H1 (cell line): Measurements from ENCODE around the gene CUTA. TPM values are rescaled to one million over a fixed set of nuclear protein-coding genes. Genes with fewer than 3 reads are reported as not detected.

ENCODE experiments used
- CTCF ChIA-PET: fragments of 300-600 bp; sonication (Branson Sonifier 250); formaldehyde crosslinking; loops from one replicate; lab custom pipeline; 2021; ENCODE audit not compliant: partially characterized antibody; lab: Charles Lee
- POLR2A ChIA-PET: fragments of 300-600 bp; sonication (Branson Sonifier 250); formaldehyde crosslinking; loops from one replicate; lab custom pipeline; 2021; ENCODE audit warnings: inconsistent platforms; ENCODE audit not compliant: partially characterized antibody; lab: Charles Lee
- DNase-seq, 2 experiments: peaks; one replicate each; pipeline versions ENCODE4 v3.0.0 to v3.0.0-alpha.2; 2010 to 2022; ENCODE audit warnings: low spot score in 2 of 2, low read depth in 1 of 2, mixed read lengths in 1 of 2
- FAIRE-seq: peaks from 2 replicates; lab custom pipeline; 2011; peaks lifted over from hg19 to GRCh38; lab: Jason Lieb, UNC
- H2AFZ ChIP-seq: 2 replicates; pipeline ENCODE4 v1.8.1; 2012; ENCODE audit warnings: low read length, inconsistent platforms
- H2AK5ac ChIP-seq: 2 replicates; pipeline ENCODE4 v1.6.1; 2013; ENCODE audit warnings: low read depth, low read length
- H2BK120ac ChIP-seq: replicated peaks from 2 replicates; pipeline ENCODE3; 2013; ENCODE audit warnings: low read depth, low read length, inconsistent platforms
- H2BK12ac ChIP-seq: 2 replicates; pipeline ENCODE4 v1.6.1; 2013; ENCODE audit warnings: low read depth, low read length
- H2BK15ac ChIP-seq: 2 replicates; pipeline ENCODE4 v1.6.1; 2013; ENCODE audit warnings: low read length
- H2BK20ac ChIP-seq: 2 replicates; pipeline ENCODE4 v1.6.1; 2013; ENCODE audit warnings: low read length
- H2BK5ac ChIP-seq: 2 replicates; pipeline ENCODE4 v1.6.1; 2013; ENCODE audit warnings: low read depth, low read length
- H3K14ac ChIP-seq: 2 replicates; pipeline ENCODE4 v1.6.1; 2013; ENCODE audit warnings: inconsistent platforms; ENCODE audit not compliant: insufficient read length
- H3K18ac ChIP-seq: 2 replicates; pipeline ENCODE4 v1.6.1; 2013; ENCODE audit warnings: low read length; ENCODE audit errors: extremely low read depth
- H3K23ac ChIP-seq: 2 replicates; pipeline ENCODE4 v1.6.1; 2013; ENCODE audit warnings: inconsistent platforms; ENCODE audit not compliant: insufficient read length
- H3K23me2 ChIP-seq: 2 replicates; pipeline ENCODE4 v1.6.1; 2013; ENCODE audit warnings: low read depth, low read length
- H3K27ac ChIP-seq: 2 replicates; pipeline ENCODE4 v1.6.1; 2011; ENCODE audit warnings: low read depth, low read length, inconsistent platforms
- H3K27me3 ChIP-seq, 4 experiments: replicated peaks in 1 of 4; 1 replicate in 1 of 4; 2 replicates in 3 of 4; pipeline versions ENCODE4 v1.6.1 to v1.8.1; 2011 to 2013; ENCODE audit warnings: low read length in 3 of 4, mild to moderate bottlenecking in 3 of 4, inconsistent platforms in 2 of 4, mixed read lengths in 2 of 4, moderate library complexity in 1 of 4; ENCODE audit not compliant: control insufficient read depth in 3 of 4, insufficient read depth in 3 of 4; ENCODE audit errors: extremely low read depth in 1 of 4
- H3K36me3 ChIP-seq, 4 experiments: 2 replicates each; pipeline versions ENCODE4 v1.6.1 to v1.8.1; 2011 to 2013; ENCODE audit warnings: mild to moderate bottlenecking in 4 of 4, low read length in 3 of 4, moderate library complexity in 2 of 4, control low read depth in 1 of 4, inconsistent platforms in 1 of 4; ENCODE audit not compliant: insufficient read depth in 4 of 4, control insufficient read depth in 2 of 4
- H3K4ac ChIP-seq: replicated peaks from 2 replicates; pipeline ENCODE3; 2013; ENCODE audit warnings: low read length, low read depth, mixed read lengths, inconsistent platforms; ENCODE audit not compliant: insufficient read length
- H3K4me1 ChIP-seq, 4 experiments: replicated peaks in 1 of 4; 1 replicate in 1 of 4; 2 replicates in 3 of 4; pipeline versions ENCODE4 v1.6.1 to v1.8.1; 2011 to 2013; ENCODE audit warnings: low read length in 3 of 4, inconsistent platforms in 2 of 4, mixed read lengths in 1 of 4; ENCODE audit not compliant: insufficient read depth in 4 of 4, control insufficient read depth in 3 of 4
- H3K4me2 ChIP-seq, 2 experiments: 2 replicates each; pipeline versions ENCODE4 v1.6.1 to v1.8.1; 2011 to 2013; ENCODE audit warnings: low read depth in 2 of 2, low read length in 2 of 2, control low read depth in 1 of 2, inconsistent platforms in 1 of 2, mild to moderate bottlenecking in 1 of 2; ENCODE audit not compliant: insufficient read depth in 1 of 2
- H3K4me3 ChIP-seq, 4 experiments: fragments of 200-600, 300-600 bp in 1 of 4; sonication (generic), shearing (Covaris generic), sonication (Bioruptor Twin) in 1 of 4; 2 replicates each; pipeline versions ENCODE4 v1.5.1 to v1.8.1; 2011 to 2016; ENCODE audit warnings: low read length in 4 of 4, low read depth in 3 of 4, control low read depth in 2 of 4, inconsistent platforms in 2 of 4, mild to moderate bottlenecking in 2 of 4, mixed read lengths in 1 of 4, moderate library complexity in 1 of 4; ENCODE audit not compliant: insufficient read depth in 2 of 4; ENCODE audit errors: extremely low read depth in 1 of 4
- H3K56ac ChIP-seq: replicated peaks from 2 replicates; pipeline ENCODE3; 2013; ENCODE audit warnings: low read depth, mild to moderate bottlenecking, mixed read lengths, low read length, inconsistent platforms; ENCODE audit not compliant: insufficient read length
- H3K79me1 ChIP-seq: 2 replicates; pipeline ENCODE4 v1.6.1; 2013; ENCODE audit warnings: low read depth, low read length, control low read depth
- H3K79me2 ChIP-seq, 2 experiments: 2 replicates each; pipeline versions ENCODE4 v1.6.1 to v1.8.1; 2012 to 2013; ENCODE audit warnings: low read length in 2 of 2, mild to moderate bottlenecking in 2 of 2, inconsistent platforms in 1 of 2; ENCODE audit not compliant: insufficient read depth in 2 of 2, control insufficient read depth in 1 of 2
- H3K9ac ChIP-seq, 4 experiments: replicated peaks in 1 of 4; 1 replicate in 1 of 4; 2 replicates in 3 of 4; pipeline versions ENCODE4 v1.6.1 to v1.8.1; 2011 to 2013; ENCODE audit warnings: low read depth in 3 of 4, low read length in 3 of 4, control low read depth in 2 of 4, mild to moderate bottlenecking in 2 of 4, moderate library complexity in 2 of 4, inconsistent platforms in 1 of 4; ENCODE audit errors: extremely low read depth in 1 of 4
- H3K9me3 ChIP-seq, 2 experiments: 2 replicates each; pipeline versions ENCODE4 v1.6.1 to v1.8.1; 2012 to 2013; ENCODE audit warnings: mild to moderate bottlenecking in 2 of 2, moderate library complexity in 2 of 2, control low read depth in 1 of 2, inconsistent platforms in 1 of 2, low read depth in 1 of 2, low read length in 1 of 2, mixed read lengths in 1 of 2; ENCODE audit not compliant: insufficient read depth in 2 of 2
- H4K20me1 ChIP-seq, 2 experiments: replicated peaks in 1 of 2; 2 replicates each; pipeline versions ENCODE3 to v1.8.1; 2011 to 2013; ENCODE audit warnings: inconsistent platforms in 2 of 2, low read length in 2 of 2, mild to moderate bottlenecking in 1 of 2; ENCODE audit not compliant: insufficient read depth in 2 of 2, control insufficient read depth in 1 of 2
- H4K5ac ChIP-seq: 2 replicates; pipeline ENCODE4 v1.6.1; 2013; ENCODE audit warnings: low read length, low read depth, mixed read lengths, inconsistent platforms; ENCODE audit not compliant: insufficient read length
- H4K8ac ChIP-seq: 2 replicates; pipeline ENCODE4 v1.8.0; 2013; ENCODE audit warnings: mild to moderate bottlenecking, moderate library complexity, low read length, inconsistent platforms; ENCODE audit not compliant: insufficient read depth; ENCODE audit errors: extremely low read depth
- H4K91ac ChIP-seq: replicated peaks from 2 replicates; pipeline ENCODE3; 2013; ENCODE audit warnings: low read length, mixed read lengths, inconsistent platforms; ENCODE audit not compliant: insufficient read length
- BRCA1 ChIP-seq: IDR thresholded peaks from 2 replicates; pipeline ENCODE4 v1.6.1; 2012; ENCODE audit warnings: low read depth, low read length, improper control_type of control experiment
- CEBPB ChIP-seq: IDR thresholded peaks from 2 replicates; pipeline ENCODE4 v1.6.1; 2012; ENCODE audit warnings: low read depth, low read length
- EGR1 ChIP-seq: IDR thresholded peaks from 2 replicates; pipeline ENCODE4 v1.6.1; 2011; ENCODE audit warnings: low read depth, low read length, borderline replicate concordance
- GABPA ChIP-seq: IDR thresholded peaks from 2 replicates; pipeline ENCODE4 v1.6.1; 2011; ENCODE audit warnings: mild to moderate bottlenecking, low read length, moderate library complexity, borderline replicate concordance; ENCODE audit not compliant: insufficient read depth
- MAFK ChIP-seq: IDR thresholded peaks from 2 replicates; pipeline ENCODE4 v1.6.1; 2012; ENCODE audit warnings: low read depth, mild to moderate bottlenecking, improper control_type of control experiment, low read length
- NANOG ChIP-seq: IDR thresholded peaks from 2 replicates; pipeline ENCODE4 v1.6.1; 2011; ENCODE audit warnings: low read length, low read depth, mild to moderate bottlenecking, inconsistent platforms; ENCODE audit not compliant: insufficient read depth, poor library complexity, severe bottlenecking
- NRF1 ChIP-seq: IDR thresholded peaks from 2 replicates; pipeline ENCODE4 v1.6.1; 2011; ENCODE audit warnings: mild to moderate bottlenecking, low read depth, low read length, improper control_type of control experiment
- RFX5 ChIP-seq: IDR thresholded peaks from 2 replicates; pipeline ENCODE4 v1.6.1; 2011; ENCODE audit warnings: low read depth, low read length, improper control_type of control experiment, borderline replicate concordance
- SUZ12 ChIP-seq: fragments of 200-600 bp; sonication (generic); IDR thresholded peaks from 2 replicates; pipeline ENCODE4 v1.6.1; 2012; ENCODE audit warnings: mild to moderate bottlenecking, inconsistent platforms, low read length, moderate library complexity, mixed read lengths
- TAF7 ChIP-seq: optimal IDR thresholded peaks from 2 replicates; pipeline ENCODE3; 2011; ENCODE audit warnings: low read depth, mild to moderate bottlenecking, inconsistent platforms, low read length, moderate library complexity, borderline replicate concordance
- TBP ChIP-seq: IDR thresholded peaks from 2 replicates; pipeline ENCODE4 v1.6.1; 2011; ENCODE audit warnings: low read depth, low read length, improper control_type of control experiment
- WGBS, 2 experiments: shearing (Covaris generic) in 1 of 2; methylation state at CpG; one replicate each; pipeline versions ENCODE4 v1.1.6 to v1.1.7; 2013 to 2015; ENCODE audit warnings: low lambda C conversion rate in 2 of 2, mixed read lengths in 2 of 2, inconsistent platforms in 1 of 2, low coverage in 1 of 2, missing lambda C conversion rate in 1 of 2; ENCODE audit not compliant: insufficient replicate concordance in 2 of 2, insufficient coverage in 1 of 2, insufficient read length in 1 of 2; ENCODE audit errors: extremely low coverage in 1 of 2, missing lambda C conversion rate in 1 of 2; 5-methylcytosine and 5-hydroxymethylcytosine counted together
- polyA plus RNA-seq, 7 experiments: library from polyadenylated mRNA; depleted of rRNA in 3 of 7; stranded (reverse) in 5 of 7; unstranded in 2 of 7; fragments of >200 nt in 5 of 7; fragments of 200-250 nt in 2 of 7; gene quantifications; 1 replicate in 5 of 7; 2 replicates in 1 of 7; 4 replicates in 1 of 7; pipeline versions ENCODE4 v1.2.1 to v1.2.3, GENCODE V29; 2011 to 2013; ENCODE audit warnings: missing spikeins in 2 of 7, mixed read lengths in 2 of 7
- total RNA-seq: library from RNA; stranded (reverse); fragmentation: NEBNext Ultra II Directional; extraction: Animal tissue kit (Norgen Biotek cat#: 25700); gene quantifications from 2 replicates; pipeline ENCODE4 v1.2.1, GENCODE V29; 2021
- TF ChIP-seq, protein P1 (sequence below): IDR thresholded peaks from 2 replicates; pipeline ENCODE4 v1.6.1; 2012; ENCODE audit warnings: inconsistent platforms

The CUTA gene
- total and polyA plus RNA-seq, 2 of the 8 experiments (the other 6 are each of a cell fraction or from before 2014, with no cell fraction given), result 297 to 460 TPM

DNA sequence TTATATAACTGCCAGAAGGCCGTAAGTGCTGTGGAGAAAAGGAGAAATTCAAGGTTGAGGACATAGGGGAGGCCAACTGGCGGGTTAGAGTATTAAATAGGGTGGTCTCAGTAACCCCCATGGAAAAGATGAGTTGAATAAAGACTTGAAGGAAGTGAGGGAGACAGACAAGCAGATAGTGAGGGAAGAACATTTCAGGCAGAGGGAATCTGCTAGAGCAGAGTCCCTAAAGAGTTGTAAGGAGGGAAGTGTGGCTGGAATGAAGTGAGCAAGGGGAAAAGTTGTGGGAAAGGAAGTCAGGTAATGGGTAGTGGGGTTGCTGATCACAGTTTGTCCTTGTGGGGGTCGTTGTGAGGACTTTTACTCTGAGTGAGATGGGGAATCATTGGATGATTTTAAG, 24.9 kb downstream of the CUTA start:
- H2BK12ac ChIP-seq, result no peak overlapping the region
- H2AFZ ChIP-seq, result no peak overlapping the region
- no peak for DNase-seq
- 0 out of 7 replicates have a peak overlapping the region, but pooled peaks of 1 of the 4 experiments have one; percentile 49 for H3K9ac ChIP-seq
- H2AK5ac ChIP-seq, result no peak overlapping the region
- H4K91ac ChIP-seq, result no peak overlapping the region
- H2BK5ac ChIP-seq, result no peak overlapping the region
- H3K23me2 ChIP-seq, result peaks cover 6% of the 10 kb centered on the region; the same call in 1 of the 2 replicates
- no peak for FAIRE-seq
- no peak overlapping the region for H3K56ac ChIP-seq
- H3K79me2 ChIP-seq, result peaks cover 37 to 55% of the 10 kb centered on the region in 2 experiments
- H3K14ac ChIP-seq, result no peak overlapping the region
- H4K20me1 ChIP-seq, result peaks cover 2 to 10% of the 10 kb centered on the region in 2 experiments
- H3K18ac ChIP-seq, result no peak overlapping the region
- peak overlapping the region; percentile 81 to 82 (median 82); a peak in 6 of 8 replicates for H3K4me3 ChIP-seq
- ChIA-PET CTCF (no interaction called here), POLR2A (interaction anchor here (1.0 to 1.4 kb wide), 7 partner anchors 11 to 81 kb away, joined by 3 to 5 read pairs (median 4); partner anchors contain the start of gene CUTA)
- H2BK20ac ChIP-seq, result no peak overlapping the region
- peaks cover 0 to 6% (median 3%) of the 10 kb centered on the region in 4 experiments; a peak in 4 of 7 replicates for H3K4me1 ChIP-seq
- peaks cover 3% of the 10 kb centered on the region for H3K79me1 ChIP-seq
- 78% methylated on average over 3 of the region's 3 CpGs; no CpG with 5 or more reads in 1 of the 2 experiments for WGBS, 2 experiments
- H4K8ac ChIP-seq, result no peak overlapping the region
- peak overlapping the region; percentile 83 to 95 for H3K4me2 ChIP-seq
- H3K23ac ChIP-seq, result no peak overlapping the region
- H3K4ac ChIP-seq, result no peak overlapping the region
- H2BK120ac ChIP-seq, result no peak overlapping the region
- peaks cover under 1 to 5% (median 4%) of the 10 kb centered on the region in 4 experiments; a peak in 6 of 8 replicates for H3K36me3 ChIP-seq
- H2BK15ac ChIP-seq, result no peak overlapping the region
- H3K27ac ChIP-seq, result no peak overlapping the region
- no peak for TF ChIP-seq MAFK
- no peak for TF ChIP-seq GABPA
- TF ChIP-seq, protein P1, sequence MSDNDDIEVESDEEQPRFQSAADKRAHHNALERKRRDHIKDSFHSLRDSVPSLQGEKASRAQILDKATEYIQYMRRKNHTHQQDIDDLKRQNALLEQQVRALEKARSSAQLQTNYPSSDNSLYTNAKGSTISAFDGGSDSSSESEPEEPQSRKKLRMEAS, result no peak
- no peak for TF ChIP-seq CEBPB
- TF ChIP-seq TBP, result no peak
- TF ChIP-seq NRF1, result no peak
- TF ChIP-seq NANOG, result no peak
- no peak for TF ChIP-seq RFX5
- TF ChIP-seq SUZ12, result no peak
- no peak for TF ChIP-seq EGR1
- no peak for TF ChIP-seq BRCA1
- no peak for TF ChIP-seq TAF7
- no peaks in the 10 kb centered on the region for H3K27me3 ChIP-seq
- no peaks in the 10 kb centered on the region for H3K9me3 ChIP-seq
- no peak overlapping the region for H4K5ac ChIP-seq
